BE2C (cell line): ENCODE measurements around the gene BABAM2.

Experiments used
- DNase-seq: peaks from one replicate; pipeline ENCODE4 v3.0.0-alpha.2; 2020
- H3K27me3 ChIP-seq: fragments of 250-450 bp; sonication (Bioruptor Pico); 2 replicates; pipeline ENCODE4 v1.5.1; 2020; ENCODE audit warnings: mild to moderate bottlenecking
- H3K36me3 ChIP-seq: fragments of 250-450 bp; sonication (Bioruptor Pico); 2 replicates; pipeline ENCODE4 v1.5.1; 2020; ENCODE audit warnings: mild to moderate bottlenecking
- H3K4me1 ChIP-seq: fragments of 250-450 bp; sonication (Bioruptor Pico); 2 replicates; pipeline ENCODE4 v1.5.1; 2020
- H3K4me3 ChIP-seq: 2 replicates; pipeline ENCODE4 v1.5.1; 2011; ENCODE audit warnings: low read depth, low read length
- H3K9me3 ChIP-seq: fragments of 250-450 bp; sonication (Bioruptor Pico); 2 replicates; pipeline ENCODE4 v1.5.1; 2020
- TF ChIP-seq, protein P1 (sequence below): IDR thresholded peaks from 2 replicates; pipeline ENCODE4 v1.5.1; 2012; ENCODE audit warnings: mild to moderate bottlenecking, low read depth, low read length

BABAM2 gene

DNA sequence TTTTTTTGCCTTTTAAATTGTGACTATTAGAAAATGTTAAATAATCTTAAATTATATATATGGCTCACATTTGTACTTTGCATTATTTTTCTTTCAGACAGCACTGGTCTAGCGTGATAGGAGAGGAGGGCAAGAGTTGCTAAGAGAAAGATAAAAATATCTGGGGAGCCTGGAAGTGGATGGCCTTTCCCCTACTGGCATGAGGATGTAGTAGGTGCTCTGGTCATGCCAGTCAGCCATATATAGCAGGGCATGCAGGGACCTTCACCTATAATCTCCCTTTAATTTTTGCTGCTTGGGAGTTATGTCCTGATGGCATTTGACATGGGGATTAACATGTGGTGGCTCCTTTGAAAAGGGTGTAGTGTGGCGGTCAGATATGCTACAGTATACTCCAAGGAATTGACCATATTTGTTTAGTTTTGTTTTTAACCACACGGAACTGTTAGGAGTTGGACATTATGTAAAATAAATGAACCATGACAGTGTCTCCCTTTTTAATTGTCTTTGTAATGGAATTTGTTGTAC, 144.7 kb downstream of the BABAM2 start:
- no peaks in the 10 kb centered on the region for H3K36me3 ChIP-seq
- no peaks in the 10 kb centered on the region for H3K9me3 ChIP-seq
- no peaks in the 10 kb centered on the region for H3K27me3 ChIP-seq
- TF ChIP-seq, protein P1, sequence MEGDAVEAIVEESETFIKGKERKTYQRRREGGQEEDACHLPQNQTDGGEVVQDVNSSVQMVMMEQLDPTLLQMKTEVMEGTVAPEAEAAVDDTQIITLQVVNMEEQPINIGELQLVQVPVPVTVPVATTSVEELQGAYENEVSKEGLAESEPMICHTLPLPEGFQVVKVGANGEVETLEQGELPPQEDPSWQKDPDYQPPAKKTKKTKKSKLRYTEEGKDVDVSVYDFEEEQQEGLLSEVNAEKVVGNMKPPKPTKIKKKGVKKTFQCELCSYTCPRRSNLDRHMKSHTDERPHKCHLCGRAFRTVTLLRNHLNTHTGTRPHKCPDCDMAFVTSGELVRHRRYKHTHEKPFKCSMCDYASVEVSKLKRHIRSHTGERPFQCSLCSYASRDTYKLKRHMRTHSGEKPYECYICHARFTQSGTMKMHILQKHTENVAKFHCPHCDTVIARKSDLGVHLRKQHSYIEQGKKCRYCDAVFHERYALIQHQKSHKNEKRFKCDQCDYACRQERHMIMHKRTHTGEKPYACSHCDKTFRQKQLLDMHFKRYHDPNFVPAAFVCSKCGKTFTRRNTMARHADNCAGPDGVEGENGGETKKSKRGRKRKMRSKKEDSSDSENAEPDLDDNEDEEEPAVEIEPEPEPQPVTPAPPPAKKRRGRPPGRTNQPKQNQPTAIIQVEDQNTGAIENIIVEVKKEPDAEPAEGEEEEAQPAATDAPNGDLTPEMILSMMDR = no peak
- no peak for DNase-seq
- H3K4me1 ChIP-seq = no peaks in the 10 kb centered on the region
- H3K4me3 ChIP-seq = no peak overlapping the region

DNA sequence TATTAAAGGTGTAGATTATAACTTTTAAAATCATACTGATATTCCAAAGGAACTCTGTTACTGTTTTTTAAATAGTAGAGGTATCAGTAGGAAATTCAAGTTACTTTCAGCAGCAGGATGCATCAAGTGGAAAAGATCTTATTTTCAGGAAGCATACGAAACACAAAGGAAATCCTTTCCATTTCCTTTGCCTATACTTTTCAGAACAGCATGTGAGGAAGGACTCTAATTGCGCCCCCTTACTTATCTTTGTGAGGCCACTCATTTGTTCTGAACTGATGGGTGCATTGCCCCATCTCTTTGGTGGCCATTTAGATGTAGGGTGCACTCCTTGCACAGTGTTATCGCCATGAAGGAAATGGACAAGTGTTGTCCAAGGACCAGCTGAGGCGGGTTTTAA, 145.3 kb downstream of the BABAM2 start:
- Histone ChIP-seq H3K27me3 (no peaks in the 10 kb centered on the region), H3K4me3 (no peak overlapping the region), H3K9me3 (no peaks in the 10 kb centered on the region), H3K4me1 (no peaks in the 10 kb centered on the region), H3K36me3 (no peaks in the 10 kb centered on the region)
- DNase-seq = no peak
- TF ChIP-seq, protein P1 = no peak

DNA sequence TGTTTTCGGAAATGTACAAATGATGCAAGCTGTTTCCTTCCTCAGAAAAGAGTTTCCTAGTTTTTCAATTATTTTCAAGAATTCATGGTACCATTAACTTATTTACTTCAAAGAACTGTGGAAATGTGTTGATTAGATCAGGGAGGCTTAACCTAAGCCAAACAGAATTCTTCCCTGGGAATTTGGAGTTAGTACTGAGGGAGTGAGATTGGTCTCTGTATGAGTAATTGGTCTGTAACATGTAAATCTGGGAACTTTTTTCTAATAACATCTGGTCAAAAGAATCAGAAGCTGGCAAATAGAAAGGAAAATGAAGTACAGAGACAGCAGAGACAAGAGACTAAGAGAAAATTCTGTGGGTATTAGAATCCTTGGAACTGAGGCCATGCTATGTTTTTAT, 145.8 kb downstream of the BABAM2 start:
- H3K9me3 ChIP-seq = no peaks in the 10 kb centered on the region
- DNase-seq = no peak
- H3K36me3 ChIP-seq = no peaks in the 10 kb centered on the region
- no peaks in the 10 kb centered on the region for H3K27me3 ChIP-seq
- TF ChIP-seq, protein P1 = no peak
- H3K4me3 ChIP-seq = no peak overlapping the region
- H3K4me1 ChIP-seq = no peaks in the 10 kb centered on the region

DNA sequence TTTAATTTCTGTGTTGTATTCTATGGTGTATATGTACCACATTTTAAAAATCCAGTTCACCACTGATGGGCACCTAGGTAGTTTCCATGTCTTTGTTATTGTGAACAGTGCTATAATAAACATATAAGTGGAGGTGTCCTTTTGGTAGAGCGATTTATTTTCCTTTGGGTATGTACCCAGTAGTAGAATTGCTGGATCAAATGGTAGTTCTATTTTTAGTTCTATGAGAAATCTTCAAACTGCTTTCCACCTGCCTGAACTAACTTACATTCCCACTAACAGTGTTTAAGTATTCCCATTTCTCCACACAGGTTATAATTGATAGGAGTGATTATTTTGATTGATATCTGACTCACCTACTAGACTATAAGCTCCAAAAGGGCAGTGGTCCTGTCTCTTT, 148.2 kb downstream of the BABAM2 start:
- Histone ChIP-seq H3K9me3 (no peaks in the 10 kb centered on the region), H3K4me1 (no peaks in the 10 kb centered on the region), H3K4me3 (no peak overlapping the region), H3K36me3 (no peaks in the 10 kb centered on the region), H3K27me3 (no peaks in the 10 kb centered on the region)
- TF ChIP-seq, protein P1 = no peak
- no peak for DNase-seq

GRCh38 chr2:28045676-28046351, 155.3 kb downstream of the BABAM2 start:
- Histone ChIP-seq H3K36me3 (no peaks in the 10 kb centered on the region), H3K4me3 (no peak overlapping the region), H3K9me3 (no peaks in the 10 kb centered on the region), H3K27me3 (no peaks in the 10 kb centered on the region), H3K4me1 (peaks cover 5% of the 10 kb centered on the region; the same call in 1 of the 2 replicates)
- DNase-seq = no peak
- TF ChIP-seq, protein P1 = no peak

DNA sequence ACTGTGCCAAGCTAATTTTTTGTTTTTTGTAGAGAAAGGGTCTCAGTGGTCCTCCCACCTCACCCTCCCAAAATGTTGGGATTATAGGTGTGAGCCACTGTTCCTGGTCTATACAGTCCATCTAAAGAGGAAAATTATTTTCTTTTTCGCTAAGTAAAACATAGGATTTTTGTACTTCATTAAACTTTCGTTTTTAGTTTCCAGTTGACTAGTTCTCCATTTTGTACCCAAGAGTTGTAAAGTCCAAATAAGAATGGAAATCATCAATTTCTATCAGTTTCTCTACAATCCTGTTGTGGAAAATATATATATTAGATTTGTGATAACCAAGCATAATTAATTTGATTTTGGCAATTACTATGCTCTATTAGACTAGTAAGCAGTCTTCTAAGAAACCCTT, 156.4 kb downstream of the BABAM2 start:
- Histone ChIP-seq H3K9me3 (no peaks in the 10 kb centered on the region), H3K4me1 (peaks cover 5% of the 10 kb centered on the region; the same call in 1 of the 2 replicates), H3K27me3 (no peaks in the 10 kb centered on the region), H3K4me3 (no peak overlapping the region), H3K36me3 (no peaks in the 10 kb centered on the region)
- TF ChIP-seq, protein P1 = no peak
- DNase-seq = no peak
